HG03095 (cell line): ENCODE measurements around the gene MARS2.
"Not testable (repeated sequence)": the region's sequence is repeated elsewhere in the genome, so short reads cannot be mapped to it uniquely, and the experiment has no call there.

Source experiments
- ATAC-seq: cut with Tn5 transposase; IDR thresholded peaks from one replicate; pipeline ENCODE4 v1.9.1; 2021; ENCODE audit warnings: moderate library complexity; ENCODE audit not compliant: unreplicated experiment

MARS2 gene

GRCh38 chr2:197705912-197706838 is 1.0 kb downstream of the MARS2 start:
- ATAC-seq: no peak

DNA sequence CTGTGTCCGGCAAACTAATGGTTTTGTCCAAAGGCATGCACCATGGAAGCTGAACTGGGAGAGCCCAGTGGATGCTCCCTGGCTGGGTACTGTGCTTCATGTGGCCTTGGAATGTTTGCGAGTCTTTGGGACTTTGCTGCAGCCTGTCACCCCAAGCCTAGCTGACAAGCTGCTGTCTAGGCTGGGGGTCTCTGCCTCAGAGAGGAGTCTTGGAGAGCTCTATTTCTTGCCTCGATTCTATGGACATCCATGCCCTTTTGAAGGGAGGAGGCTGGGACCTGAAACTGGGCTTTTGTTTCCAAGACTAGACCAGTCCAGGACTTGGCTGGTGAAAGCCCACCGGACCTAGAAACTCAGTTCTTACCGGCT is 1.7 kb downstream of the MARS2 start:
- ATAC-seq: no peak

DNA sequence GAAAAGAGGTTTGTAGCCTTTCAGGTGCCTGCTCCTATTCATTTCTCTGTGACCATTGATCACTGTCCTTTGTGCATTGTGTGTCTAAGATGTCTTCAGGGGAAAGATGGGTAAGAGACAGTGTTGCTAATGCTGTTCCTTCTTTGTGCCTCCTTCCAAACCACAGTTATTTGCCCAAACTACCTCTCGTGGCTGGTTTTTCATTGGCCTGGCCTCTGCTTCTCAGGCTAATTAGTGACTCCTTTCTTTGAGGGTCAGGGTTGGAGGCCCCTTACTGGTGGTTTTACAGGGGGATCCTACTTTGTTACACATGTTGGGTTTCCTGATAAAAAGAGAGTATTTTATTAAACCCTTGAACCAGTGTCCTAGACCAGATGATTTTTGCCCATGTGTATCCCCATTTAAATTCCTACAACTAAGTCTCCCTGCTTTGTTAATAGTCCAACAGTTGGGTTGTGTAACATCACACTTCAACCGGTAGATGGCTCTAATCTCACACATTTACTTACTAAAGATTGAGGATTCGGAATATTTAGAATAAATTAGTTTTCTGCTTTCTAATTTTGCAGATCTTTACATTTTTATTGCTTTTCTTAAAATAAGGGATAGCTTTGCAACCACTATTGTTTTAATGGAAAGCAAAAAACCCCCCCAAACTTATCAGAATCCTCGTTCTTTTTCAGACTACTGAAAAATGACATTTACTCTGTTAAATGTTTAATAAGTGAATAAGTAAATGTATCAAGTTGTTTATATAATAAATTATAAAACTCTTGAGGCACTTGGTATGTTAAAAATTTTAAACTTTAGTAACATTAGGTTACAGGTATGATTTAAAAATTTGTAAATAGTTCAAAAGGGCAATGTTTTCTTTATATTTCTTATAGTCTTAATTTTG is 2.4 kb downstream of the MARS2 start:
- ATAC-seq: no peak

DNA sequence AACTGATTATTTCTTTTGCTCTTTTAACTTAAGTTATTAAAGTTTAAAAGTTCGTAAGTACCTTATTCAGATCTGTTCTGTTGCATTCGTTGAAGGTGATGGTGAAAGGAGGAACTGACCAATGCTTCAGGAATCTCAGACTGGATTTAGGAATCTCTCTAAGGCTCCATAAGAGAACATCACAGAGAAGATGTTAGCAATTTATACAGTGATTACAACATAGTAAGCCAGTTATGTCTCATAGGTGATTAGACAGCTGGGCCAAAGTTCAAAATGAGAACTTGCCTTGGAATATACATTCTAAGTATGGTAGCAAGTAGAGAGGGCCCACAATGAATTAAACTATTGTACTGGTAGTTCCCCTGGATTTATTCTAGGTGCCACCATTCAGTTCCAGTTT is 3.2 kb downstream of the MARS2 start:
- no peak for ATAC-seq

- ATAC-seq: not testable (repeated sequence)
Measured at GRCh38 chr2:197709140-197709539, 4.0 kb downstream of the MARS2 start.

DNA sequence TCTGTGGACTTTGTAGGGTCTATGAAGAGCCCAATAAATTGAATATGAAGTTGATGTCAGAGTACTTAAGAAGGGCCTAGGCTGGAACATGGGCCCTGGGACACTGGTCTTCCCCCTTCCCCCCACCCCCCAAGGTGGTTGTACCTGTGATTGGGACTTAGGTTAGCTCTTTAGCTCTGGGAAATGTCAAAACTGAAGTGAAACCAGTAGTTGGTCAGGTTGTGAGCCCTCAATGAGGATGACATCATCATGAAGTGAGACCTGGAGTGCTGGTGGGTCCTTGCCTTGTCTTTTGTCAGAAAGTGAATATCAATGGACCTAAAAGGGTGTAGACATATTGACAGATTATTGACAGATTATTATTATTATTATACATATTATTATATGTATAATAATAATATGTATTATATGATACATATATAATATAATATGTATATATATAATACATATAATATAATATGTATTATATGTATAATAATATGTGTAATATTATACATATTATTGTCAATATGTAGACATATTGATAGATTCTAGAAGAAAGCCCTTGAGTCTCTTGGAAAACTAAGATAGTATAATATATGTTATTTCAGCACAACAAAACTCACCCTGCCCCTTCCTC is 5.4 kb downstream of the MARS2 start:
- ATAC-seq: peak; percentile 83

DNA sequence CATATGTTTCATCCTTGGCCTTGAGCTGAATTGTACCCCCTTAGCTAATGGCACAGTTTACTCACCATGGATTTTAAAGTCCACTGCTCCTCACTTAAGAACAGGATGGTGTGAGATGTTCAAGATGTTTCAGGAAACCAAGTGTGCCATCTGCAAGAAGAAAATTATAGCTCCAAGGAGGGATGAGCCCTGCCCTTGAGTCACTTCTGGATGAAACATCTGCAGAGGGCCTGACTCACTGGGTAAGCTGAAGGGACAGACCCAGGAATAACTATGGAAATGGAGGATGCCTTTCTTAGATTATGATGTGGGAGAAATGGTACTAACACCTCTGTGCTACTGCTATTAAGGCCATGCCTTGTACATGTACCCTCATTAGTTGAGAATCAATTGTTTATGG is 6.4 kb downstream of the MARS2 start:
- no peak for ATAC-seq

DNA sequence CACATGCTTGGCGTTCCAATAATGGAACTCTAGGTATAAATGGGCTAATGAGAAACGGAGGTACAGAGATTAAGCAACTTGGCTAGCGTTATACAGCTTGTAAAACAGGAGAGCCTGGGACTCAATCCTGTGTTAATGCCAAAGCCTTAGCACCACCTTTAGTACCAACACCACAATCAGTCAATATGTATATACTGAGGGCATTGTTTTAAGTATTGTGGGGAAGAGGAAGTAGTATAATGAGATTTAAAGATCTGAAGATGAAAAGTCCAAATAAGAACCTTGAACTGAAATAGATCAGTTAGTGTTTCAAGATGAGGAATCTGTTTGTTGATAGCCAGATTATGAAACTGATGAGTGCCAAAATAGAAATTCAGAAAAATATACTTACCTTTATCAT is 8.1 kb downstream of the MARS2 start:
- no peak for ATAC-seq

GRCh38 chr2:197717863-197718262 is 12.7 kb downstream of the MARS2 start:
- no peak for ATAC-seq

DNA sequence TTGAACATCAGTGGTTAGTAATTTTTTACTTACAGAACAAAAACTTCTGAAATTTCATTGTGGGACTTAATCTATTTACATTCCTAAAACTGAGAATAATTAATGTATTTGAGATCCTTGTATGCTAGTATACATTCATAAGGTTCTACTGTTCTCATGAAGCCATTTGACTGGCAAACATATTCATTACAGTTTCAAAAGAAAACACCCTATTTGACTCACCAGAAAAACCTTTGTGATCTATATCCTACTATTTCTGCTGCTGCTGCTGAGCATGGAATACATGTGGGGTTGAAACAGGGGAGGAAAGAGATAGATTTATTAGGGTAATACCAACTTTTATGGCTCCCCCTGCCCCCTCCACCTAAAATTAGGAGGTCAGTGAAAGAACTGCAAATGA is 21.8 kb downstream of the MARS2 start:
- ATAC-seq: no peak

DNA sequence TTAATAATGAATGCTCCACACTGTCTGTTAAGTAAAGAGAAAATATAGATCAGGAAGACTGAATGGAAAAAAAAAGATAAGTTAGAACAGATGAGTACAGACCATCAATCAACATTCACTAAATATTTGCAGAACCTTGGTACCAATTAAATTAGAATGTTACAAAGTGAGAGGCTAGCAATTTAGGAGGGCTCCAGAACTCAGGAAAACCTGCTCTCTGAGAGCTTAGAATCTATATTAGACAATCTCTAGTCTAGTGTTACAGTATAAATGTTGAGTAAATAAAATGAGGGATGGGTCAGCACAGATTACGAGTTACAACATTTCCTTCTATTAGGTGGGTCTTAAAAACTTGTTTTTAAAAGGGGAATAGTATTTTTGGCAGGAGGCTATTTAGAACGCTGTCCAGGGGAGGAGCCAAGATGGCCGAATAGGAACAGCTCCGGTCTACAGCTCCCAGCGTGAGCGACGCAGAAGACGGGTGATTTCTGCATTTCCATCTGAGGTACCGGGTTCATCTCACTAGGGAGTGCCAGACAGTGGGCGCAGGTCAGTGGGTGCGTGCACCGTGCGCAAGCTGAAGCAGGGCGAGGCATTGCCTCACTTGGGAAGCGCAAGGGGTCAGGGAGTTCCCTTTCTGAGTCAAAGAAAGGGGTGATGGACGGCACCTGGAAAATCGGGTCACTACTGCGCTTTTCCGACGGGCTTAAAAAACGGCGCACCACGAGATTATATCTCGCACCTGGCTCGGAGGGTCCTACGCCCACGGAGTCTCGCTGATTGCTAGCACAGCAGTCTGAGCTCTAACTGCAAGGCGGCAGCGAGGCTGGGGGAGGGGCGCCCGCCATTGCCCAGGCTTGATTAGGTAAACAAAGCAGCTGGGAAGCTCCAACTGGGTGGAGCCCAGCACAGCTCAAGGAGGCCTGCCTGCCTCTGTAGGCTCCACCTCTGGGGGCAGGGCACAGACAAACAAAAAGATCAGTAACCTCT is 23.7 kb downstream of the MARS2 start:
- not testable (repeated sequence) for ATAC-seq

GRCh38 chr2:197740200-197740599 is 35.0 kb downstream of the MARS2 start:
- no peak for ATAC-seq
